OCI-LY7 (cell line): ENCODE measurements around the gene MYLIP. TPM values are rescaled to one million over a fixed set of nuclear protein-coding genes. Genes with fewer than 3 reads are reported as not detected.

ENCODE experiments used
- BruUV-seq: library from RNA; stranded (reverse); fragments of 400-500 nt; replicated peaks from 2 replicates; lab custom pipeline; 2021; lab: Mats Ljungman, UMichigan
- CTCF ChIA-PET: fragments of 300-600 bp; sonication (Branson Sonifier 250); formaldehyde crosslinking; loops from one replicate; lab custom pipeline; 2022; ENCODE audit warnings: antibody characterized with exemption; ENCODE audit not compliant: unreplicated experiment; lab: Charles Lee
- POLR2A ChIA-PET: fragments of 300-600 bp; sonication (Branson Sonifier 250); formaldehyde crosslinking; loops from one replicate; lab custom pipeline; 2022; ENCODE audit warnings: antibody characterized with exemption; lab: Charles Lee
- DNase-seq: peaks from one replicate; pipeline ENCODE4 v3.0.0-alpha.2; 2015; ENCODE audit warnings: low spot score
- H2AFZ ChIP-seq: fragments of 200-600 bp; sonication (generic), shearing (Covaris generic); 2 replicates; pipeline ENCODE4 v1.6.1; 2014; ENCODE audit warnings: mild to moderate bottlenecking, antibody characterized with exemption, low read length, moderate library complexity
- H3K27ac ChIP-seq: fragments of 200-600 bp; sonication (generic); 2 replicates; pipeline ENCODE4 v1.5.1; 2014; ENCODE audit warnings: mixed run types, low read depth, mild to moderate bottlenecking, moderate library complexity, low read length, inconsistent platforms; ENCODE audit not compliant: poor library complexity, severe bottlenecking
- H3K36me3 ChIP-seq: fragments of 200-600 bp; sonication (generic); 2 replicates; pipeline ENCODE4 v1.6.1; 2014; ENCODE audit warnings: mild to moderate bottlenecking, antibody characterized with exemption, low read length, moderate library complexity, mixed read lengths; ENCODE audit not compliant: insufficient read depth
- H3K4me1 ChIP-seq: fragments of 200-600 bp; sonication (generic); 2 replicates; pipeline ENCODE4 v1.5.1; 2014; ENCODE audit warnings: mild to moderate bottlenecking, low read length; ENCODE audit not compliant: insufficient read depth, poor library complexity, severe bottlenecking
- H3K4me2 ChIP-seq: fragments of 200-600 bp; sonication (generic); 2 replicates; pipeline ENCODE4 v1.6.1; 2014; ENCODE audit warnings: mild to moderate bottlenecking, low read length
- H3K4me3 ChIP-seq: fragments of 200-600 bp; sonication (generic); 2 replicates; pipeline ENCODE4 v1.5.1; 2014; ENCODE audit warnings: mild to moderate bottlenecking, low read depth, low read length; ENCODE audit not compliant: poor library complexity, severe bottlenecking
- H3K79me2 ChIP-seq: fragments of 200-600 bp; sonication (generic); 2 replicates; pipeline ENCODE4 v1.6.1; 2016; ENCODE audit warnings: low read depth, mild to moderate bottlenecking, low read length, moderate library complexity, mixed read lengths; ENCODE audit not compliant: insufficient read depth
- H3K9me2 ChIP-seq: fragments of 200-600 bp; sonication (generic); 2 replicates; pipeline ENCODE4 v1.6.1; 2016; ENCODE audit warnings: mild to moderate bottlenecking, low read length, mixed read lengths; ENCODE audit not compliant: insufficient read depth
- H3K9me3 ChIP-seq: fragments of 200-600 bp; sonication (generic); 2 replicates; pipeline ENCODE4 v1.6.1; 2014; ENCODE audit warnings: mild to moderate bottlenecking, mixed run types, low read length, mixed read lengths
- H4K20me1 ChIP-seq: fragments of 200-600 bp; sonication (generic); 2 replicates; pipeline ENCODE4 v1.6.1; 2014; ENCODE audit warnings: mild to moderate bottlenecking, antibody characterized with exemption, low read length, moderate library complexity, mixed read lengths; ENCODE audit not compliant: insufficient read depth
- EZH2phosphoT487 ChIP-seq: fragments of 200-600 bp; sonication (generic); IDR thresholded peaks from 2 replicates; pipeline ENCODE4 v1.6.1; 2018; ENCODE audit warnings: low read depth, borderline replicate concordance, mild to moderate bottlenecking, mixed run types, antibody characterized with exemption, low read length, moderate library complexity, mixed read lengths
- intact Hi-C: fragments of 100-400 bp; cut with micrococcal nuclease; formaldehyde crosslinking; loops from one replicate; pipeline ENCODE4 v1.10.0; 2022; ENCODE audit not compliant: unreplicated experiment
- total RNA-seq, 2 experiments: library from RNA; depleted of rRNA in 1 of 2; stranded (reverse); fragments of >200 nt in 1 of 2; shearing (Covaris generic) in 1 of 2; gene quantifications; 2 replicates each; pipeline ENCODE4 v1.2.3, GENCODE V29; 2014 to 2022
- TF ChIP-seq, protein P1 (sequence below): fragments of 200-600 bp; sonication (generic); conservative IDR thresholded peaks from 2 replicates; pipeline ENCODE4 v1.5.1; 2014; ENCODE audit warnings: mild to moderate bottlenecking, antibody characterized with exemption, low read length, moderate library complexity, mixed read lengths

Gene MYLIP
- total RNA-seq, 2 experiments from 2014 or later = 8.5 to 15.3 TPM

DNA sequence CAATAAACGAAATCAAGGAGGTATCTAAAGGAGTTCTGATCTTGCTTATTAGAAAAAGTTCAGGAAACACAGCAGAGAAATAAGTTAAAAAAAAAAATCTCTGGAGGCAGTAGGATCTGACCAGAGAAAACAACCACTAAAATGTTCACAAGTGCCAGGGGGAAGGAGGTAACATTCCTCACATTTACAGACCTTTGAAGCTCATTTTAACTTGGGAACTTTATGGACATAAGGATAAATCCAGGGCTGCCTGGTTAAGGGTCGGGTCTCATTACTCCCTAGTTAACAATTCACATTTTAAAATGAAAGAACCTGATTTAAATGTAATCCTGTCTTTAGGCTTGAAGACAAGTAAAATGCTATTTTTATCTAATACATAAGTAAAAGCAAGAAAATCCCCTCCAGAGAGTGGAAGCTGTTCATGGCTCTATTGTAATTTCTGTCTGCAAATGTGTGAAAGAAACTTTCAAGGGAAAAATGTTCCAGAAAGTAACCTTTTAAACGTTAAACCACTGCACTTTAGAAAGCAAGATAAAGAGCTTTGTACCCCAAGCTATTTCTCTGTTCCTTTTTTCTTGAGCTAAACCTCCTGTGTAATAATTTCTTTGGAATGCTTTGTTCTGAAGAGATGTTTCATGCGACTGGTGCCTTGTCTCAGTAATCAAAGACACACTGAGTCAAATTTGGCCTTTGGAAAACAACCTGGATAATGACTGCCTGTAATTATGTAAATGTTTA lies 38.2 kb downstream of the MYLIP start:
- Histone ChIP-seq H3K4me3 (no peak overlapping the region), H3K4me2 (no peak overlapping the region), H3K79me2 (no peaks in the 10 kb centered on the region), H3K4me1 (no peaks in the 10 kb centered on the region), H3K9me2 (no peaks in the 10 kb centered on the region), H3K9me3 (no peaks in the 10 kb centered on the region), H2AFZ (no peak overlapping the region), H4K20me1 (no peaks in the 10 kb centered on the region), H3K27ac (no peak overlapping the region), H3K36me3 (no peaks in the 10 kb centered on the region)
- ChIA-PET CTCF (no interaction called here), POLR2A (interaction anchor here (0.6 to 1.4 kb wide), 6 partner anchors 10 to 421 kb away, joined by 3 to 6 read pairs (median 4); no protein-coding TSS in a partner anchor)
- DNase-seq = no peak
- no TSS peak for BruUV-seq
- TF ChIP-seq, protein P1, sequence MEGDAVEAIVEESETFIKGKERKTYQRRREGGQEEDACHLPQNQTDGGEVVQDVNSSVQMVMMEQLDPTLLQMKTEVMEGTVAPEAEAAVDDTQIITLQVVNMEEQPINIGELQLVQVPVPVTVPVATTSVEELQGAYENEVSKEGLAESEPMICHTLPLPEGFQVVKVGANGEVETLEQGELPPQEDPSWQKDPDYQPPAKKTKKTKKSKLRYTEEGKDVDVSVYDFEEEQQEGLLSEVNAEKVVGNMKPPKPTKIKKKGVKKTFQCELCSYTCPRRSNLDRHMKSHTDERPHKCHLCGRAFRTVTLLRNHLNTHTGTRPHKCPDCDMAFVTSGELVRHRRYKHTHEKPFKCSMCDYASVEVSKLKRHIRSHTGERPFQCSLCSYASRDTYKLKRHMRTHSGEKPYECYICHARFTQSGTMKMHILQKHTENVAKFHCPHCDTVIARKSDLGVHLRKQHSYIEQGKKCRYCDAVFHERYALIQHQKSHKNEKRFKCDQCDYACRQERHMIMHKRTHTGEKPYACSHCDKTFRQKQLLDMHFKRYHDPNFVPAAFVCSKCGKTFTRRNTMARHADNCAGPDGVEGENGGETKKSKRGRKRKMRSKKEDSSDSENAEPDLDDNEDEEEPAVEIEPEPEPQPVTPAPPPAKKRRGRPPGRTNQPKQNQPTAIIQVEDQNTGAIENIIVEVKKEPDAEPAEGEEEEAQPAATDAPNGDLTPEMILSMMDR = no peak
- TF ChIP-seq EZH2phosphoT487 = no peak
- intact Hi-C loops = loop anchor here (5.0 kb wide), 1 partner anchor 475 kb away; no protein-coding TSS in a partner anchor

DNA sequence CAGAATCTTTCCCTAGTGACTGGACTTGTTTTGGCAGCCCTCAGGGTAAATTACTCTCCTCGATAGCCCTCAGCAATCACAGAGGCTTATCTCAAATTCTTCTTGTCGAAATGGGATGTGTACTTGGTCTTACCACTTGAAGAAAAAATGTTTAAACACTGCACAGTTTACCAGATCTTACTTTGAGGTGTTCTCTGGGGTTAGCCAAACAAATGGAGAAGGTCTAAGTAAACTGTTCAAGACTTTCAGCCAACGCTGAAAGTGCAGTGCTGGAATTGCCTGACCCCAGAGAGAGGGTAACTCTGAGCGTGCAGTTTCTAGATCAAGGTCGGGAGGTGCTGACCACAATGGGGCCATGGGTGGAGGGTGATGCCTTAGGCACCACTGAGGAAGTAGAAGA lies 39.2 kb downstream of the MYLIP start:
- BruUV-seq = no TSS peak

More for the DNA sequence above, 39.2 kb downstream of the MYLIP start:
- H3K79me2 ChIP-seq = no peaks in the 10 kb centered on the region
- no peak overlapping the region for H3K4me3 ChIP-seq
- H3K4me1 ChIP-seq = no peaks in the 10 kb centered on the region
- POLR2A ChIA-PET = no interaction called here
- no peaks in the 10 kb centered on the region for H4K20me1 ChIP-seq
- H3K4me2 ChIP-seq = no peak overlapping the region
- H3K36me3 ChIP-seq = no peaks in the 10 kb centered on the region
- H3K9me2 ChIP-seq = no peaks in the 10 kb centered on the region
- CTCF ChIA-PET = no interaction called here
- H3K27ac ChIP-seq = no peak overlapping the region
- H2AFZ ChIP-seq = no peak overlapping the region
- DNase-seq = no peak
- H3K9me3 ChIP-seq = no peaks in the 10 kb centered on the region
- intact Hi-C loops = loop anchor here (5.0 kb wide), 1 partner anchor 476 kb away; no protein-coding TSS in a partner anchor
- TF ChIP-seq, protein P1 = no peak
- no peak for TF ChIP-seq EZH2phosphoT487
